ENCODE results near the gene NPS. TPM values are rescaled to one million over a fixed set of nuclear protein-coding genes. Genes with fewer than 3 reads are reported as not detected.
A peak's percentile ranks its signal among the peaks of the same experiment; 100 is the strongest.

NPS gene
- total RNA-seq, 1 donor: not detected

DNA sequence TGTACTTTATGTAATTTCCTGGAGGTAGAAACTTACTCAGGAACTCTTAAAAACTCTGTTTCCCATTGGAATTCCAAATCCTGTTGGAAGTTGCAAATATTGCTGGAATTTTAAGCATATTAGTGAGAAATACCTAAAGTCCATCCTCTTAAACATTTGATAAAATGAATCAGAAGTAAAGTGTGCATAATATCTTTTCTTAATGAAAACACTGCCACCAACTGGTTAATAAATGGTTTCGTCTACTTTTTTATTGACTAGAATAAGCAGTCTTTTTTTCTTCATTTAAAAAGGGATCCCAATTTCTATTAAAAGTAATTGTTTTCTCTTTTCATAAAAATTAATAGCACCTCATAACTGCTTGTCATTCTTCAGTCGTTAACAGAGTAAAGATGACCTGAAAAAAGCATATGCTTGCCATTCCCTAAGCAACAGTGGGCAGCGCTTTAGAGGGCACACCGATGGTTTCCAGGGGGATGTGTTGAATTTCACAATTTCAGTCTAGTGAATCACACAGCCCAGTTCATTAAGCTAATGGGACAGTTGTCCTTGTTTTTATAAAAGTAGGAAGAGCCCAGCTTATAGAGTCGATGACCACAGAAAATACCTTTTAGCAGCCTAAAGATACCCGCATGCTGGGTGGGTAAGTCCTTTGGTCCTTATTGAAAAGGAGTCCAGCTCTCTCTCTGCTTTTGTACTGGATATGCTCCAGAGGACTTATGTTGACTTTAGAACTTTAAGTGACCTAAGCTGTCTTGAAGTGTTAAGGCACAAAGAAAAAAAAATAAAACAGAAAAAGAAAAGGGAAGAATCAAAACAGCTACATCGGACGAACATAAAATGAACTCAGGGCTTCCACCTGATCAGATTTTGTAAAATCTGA is 28.5 kb downstream of the NPS start:
- Histone ChIP-seq H3K79me2 (ENCODE audit: insufficient read depth, low read length) (no peaks in the 10 kb centered on the region), H3K36me3 (ENCODE audit: insufficient read depth, low read length) (no peaks in the 10 kb centered on the region), H2AFZ (ENCODE audit: low read length) (no peak overlapping the region), H3K4me2 (ENCODE audit: insufficient read depth, low read length) (no peak overlapping the region), H3K9me3 (ENCODE audit: low read depth, low read length) (no peaks in the 10 kb centered on the region), H4K20me1 (ENCODE audit: insufficient read depth, low read length) (no peaks in the 10 kb centered on the region), H3K4me3 (ENCODE audit: insufficient read depth, low read length) (no peak overlapping the region), H3K27ac (ENCODE audit: low read depth, low read length) (no peak overlapping the region), H3K4me1 (ENCODE audit: insufficient read depth, low read length) (no peaks in the 10 kb centered on the region), H3K27me3 (ENCODE audit: insufficient read depth, low read length) (no peaks in the 10 kb centered on the region)
- DNase-seq (ENCODE audit: insufficient read length, low spot score, missing footprints): no peak
- TF ChIP-seq, protein P1, sequence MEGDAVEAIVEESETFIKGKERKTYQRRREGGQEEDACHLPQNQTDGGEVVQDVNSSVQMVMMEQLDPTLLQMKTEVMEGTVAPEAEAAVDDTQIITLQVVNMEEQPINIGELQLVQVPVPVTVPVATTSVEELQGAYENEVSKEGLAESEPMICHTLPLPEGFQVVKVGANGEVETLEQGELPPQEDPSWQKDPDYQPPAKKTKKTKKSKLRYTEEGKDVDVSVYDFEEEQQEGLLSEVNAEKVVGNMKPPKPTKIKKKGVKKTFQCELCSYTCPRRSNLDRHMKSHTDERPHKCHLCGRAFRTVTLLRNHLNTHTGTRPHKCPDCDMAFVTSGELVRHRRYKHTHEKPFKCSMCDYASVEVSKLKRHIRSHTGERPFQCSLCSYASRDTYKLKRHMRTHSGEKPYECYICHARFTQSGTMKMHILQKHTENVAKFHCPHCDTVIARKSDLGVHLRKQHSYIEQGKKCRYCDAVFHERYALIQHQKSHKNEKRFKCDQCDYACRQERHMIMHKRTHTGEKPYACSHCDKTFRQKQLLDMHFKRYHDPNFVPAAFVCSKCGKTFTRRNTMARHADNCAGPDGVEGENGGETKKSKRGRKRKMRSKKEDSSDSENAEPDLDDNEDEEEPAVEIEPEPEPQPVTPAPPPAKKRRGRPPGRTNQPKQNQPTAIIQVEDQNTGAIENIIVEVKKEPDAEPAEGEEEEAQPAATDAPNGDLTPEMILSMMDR (IDR thresholded peaks at IDR 0.05; ENCODE audit: extremely low read depth, low read depth, low read length): peak; percentile 14

GRCh38 chr10:127578259-127578960 is 29.3 kb downstream of the NPS start:
- Histone ChIP-seq H4K20me1 (ENCODE audit: insufficient read depth, low read length) (no peaks in the 10 kb centered on the region), H3K9me3 (ENCODE audit: low read depth, low read length) (no peaks in the 10 kb centered on the region), H3K27me3 (ENCODE audit: insufficient read depth, low read length) (no peaks in the 10 kb centered on the region), H3K79me2 (ENCODE audit: insufficient read depth, low read length) (no peaks in the 10 kb centered on the region), H3K27ac (ENCODE audit: low read depth, low read length) (no peak overlapping the region), H3K36me3 (ENCODE audit: insufficient read depth, low read length) (no peaks in the 10 kb centered on the region), H3K4me3 (ENCODE audit: insufficient read depth, low read length) (no peak overlapping the region), H3K4me2 (ENCODE audit: insufficient read depth, low read length) (no peak overlapping the region), H2AFZ (ENCODE audit: low read length) (no peak overlapping the region), H3K4me1 (ENCODE audit: insufficient read depth, low read length) (no peaks in the 10 kb centered on the region)
- TF ChIP-seq, protein P1 (IDR thresholded peaks at IDR 0.05; ENCODE audit: extremely low read depth, low read depth, low read length): no peak
- DNase-seq (ENCODE audit: insufficient read length, low spot score, missing footprints): no peak

DNA sequence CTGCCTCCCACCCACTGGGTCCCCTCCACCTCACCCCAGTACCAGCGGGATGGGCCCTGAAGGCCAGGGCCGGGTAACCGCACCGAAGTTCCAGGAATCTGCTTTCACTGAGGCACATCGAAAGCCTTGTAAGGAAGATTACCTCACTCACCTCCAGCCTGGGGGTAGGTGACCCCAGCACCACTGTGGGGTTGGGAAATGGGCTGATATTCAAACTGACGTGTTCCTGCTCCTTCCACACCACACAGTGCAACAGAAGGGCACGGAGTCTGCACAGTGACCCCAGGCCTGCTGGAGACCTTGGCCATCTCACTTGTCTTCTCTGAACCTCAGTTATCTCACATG is 29.8 kb downstream of the NPS start:
- no peaks in the 10 kb centered on the region for H3K9me3 ChIP-seq (ENCODE audit: low read depth, low read length)
- H3K27me3 ChIP-seq (ENCODE audit: insufficient read depth, low read length): no peaks in the 10 kb centered on the region
- H4K20me1 ChIP-seq (ENCODE audit: insufficient read depth, low read length): no peaks in the 10 kb centered on the region
- H3K27ac ChIP-seq (ENCODE audit: low read depth, low read length): no peak overlapping the region
- no peak overlapping the region for H3K4me2 ChIP-seq (ENCODE audit: insufficient read depth, low read length)
- H2AFZ ChIP-seq (ENCODE audit: low read length): no peak overlapping the region
- no peak overlapping the region for H3K4me3 ChIP-seq (ENCODE audit: insufficient read depth, low read length)
- H3K36me3 ChIP-seq (ENCODE audit: insufficient read depth, low read length): no peaks in the 10 kb centered on the region
- H3K4me1 ChIP-seq (ENCODE audit: insufficient read depth, low read length): no peaks in the 10 kb centered on the region
- DNase-seq (ENCODE audit: insufficient read length, low spot score, missing footprints): no peak
- no peaks in the 10 kb centered on the region for H3K79me2 ChIP-seq (ENCODE audit: insufficient read depth, low read length)
- TF ChIP-seq, protein P1 (IDR thresholded peaks at IDR 0.05; ENCODE audit: extremely low read depth, low read depth, low read length): no peak

DNA sequence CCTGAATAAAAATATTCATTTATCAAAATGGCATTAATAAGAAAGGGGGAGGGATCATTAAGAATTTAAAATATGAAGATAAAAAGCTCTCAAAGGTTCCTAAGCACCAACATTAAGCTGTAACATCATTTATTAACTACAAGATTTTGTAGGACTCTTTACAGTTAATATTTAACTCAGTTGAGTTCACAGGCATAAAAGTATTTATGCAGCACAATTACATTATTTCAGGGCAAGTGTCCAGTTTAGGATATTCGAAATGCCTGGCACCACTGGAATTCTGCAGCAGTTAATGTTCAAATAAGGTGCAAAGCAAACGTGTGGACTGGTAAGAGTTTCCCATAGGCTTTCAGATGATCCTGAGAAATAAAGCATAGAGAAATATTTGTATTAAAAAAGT is 30.5 kb downstream of the NPS start:
- Histone ChIP-seq H3K4me2 (ENCODE audit: insufficient read depth, low read length) (no peak overlapping the region), H3K4me3 (ENCODE audit: insufficient read depth, low read length) (no peak overlapping the region), H3K79me2 (ENCODE audit: insufficient read depth, low read length) (no peaks in the 10 kb centered on the region), H3K27me3 (ENCODE audit: insufficient read depth, low read length) (no peaks in the 10 kb centered on the region), H3K27ac (ENCODE audit: low read depth, low read length) (no peak overlapping the region), H3K4me1 (ENCODE audit: insufficient read depth, low read length) (no peaks in the 10 kb centered on the region), H2AFZ (ENCODE audit: low read length) (no peak overlapping the region), H3K9me3 (ENCODE audit: low read depth, low read length) (no peaks in the 10 kb centered on the region), H3K36me3 (ENCODE audit: insufficient read depth, low read length) (no peaks in the 10 kb centered on the region), H4K20me1 (ENCODE audit: insufficient read depth, low read length) (no peaks in the 10 kb centered on the region)
- TF ChIP-seq, protein P1 (IDR thresholded peaks at IDR 0.05; ENCODE audit: extremely low read depth, low read depth, low read length): no peak
- DNase-seq (ENCODE audit: insufficient read length, low spot score, missing footprints): no peak
